HG02973 (cell line): ENCODE measurements around the gene BARX1.

Experiments used
- ATAC-seq: cut with Tn5 transposase; IDR thresholded peaks from one replicate; pipeline ENCODE4 v1.9.1; 2021; ENCODE audit warnings: moderate library complexity; ENCODE audit not compliant: unreplicated experiment

Gene BARX1

GRCh38 chr9:93902780-93903655 is 52.1 kb downstream of the BARX1 start:
- no peak for ATAC-seq

GRCh38 chr9:93902051-93902779 is 52.9 kb downstream of the BARX1 start:
- ATAC-seq = no peak
